Measurements from ENCODE around the gene DLX1.

The DLX1 gene

GRCh38 chr2:172085460-172086159 lies at the start of gene DLX1:
TSS of gene DLX1 (plus strand) at chr2:172085507. CDS start at chr2:172085678, 171 bp downstream.
- Histone ChIP-seq H3K27me3 (ENCODE audit: low read depth) (no peaks in the 10 kb centered on the region), H3K4me1 (peaks cover 18% of the 10 kb centered on the region), H3K36me3 (replicated peaks) (peaks cover 9% of the 10 kb centered on the region; the same call in 1 of the 2 replicates), H3K9me3 (no peaks in the 10 kb centered on the region), H3K4me3 (peak within 1 kb of the TSS; percentile 49)
- in situ Hi-C loops (cut with MboI; ENCODE audit: low sequenced_read_pairs) = no loop called here
- peak in 1 of 2 experiments; percentile 74 for DNase-seq (ENCODE audit: low spot score in 2 of 2)

- Histone ChIP-seq H3K4me3 (no peak overlapping the region), H3K36me3 (replicated peaks) (no peaks in the 10 kb centered on the region), H3K27me3 (ENCODE audit: low read depth) (no peaks in the 10 kb centered on the region), H3K4me1 (peaks cover 22% of the 10 kb centered on the region), H3K9me3 (no peaks in the 10 kb centered on the region)
- in situ Hi-C loops (cut with MboI; ENCODE audit: low sequenced_read_pairs) = no loop called here
- no peak for DNase-seq (ENCODE audit: low spot score in 2 of 2)
These were observed 47.2 kb upstream of the DLX1 start for GRCh38 chr2:172038121-172038520.

GRCh38 chr2:172038604-172039003 lies 46.7 kb upstream of the DLX1 start:
- Histone ChIP-seq H3K9me3 (no peaks in the 10 kb centered on the region), H3K36me3 (replicated peaks) (no peaks in the 10 kb centered on the region), H3K27me3 (ENCODE audit: low read depth) (no peaks in the 10 kb centered on the region), H3K4me3 (no peak overlapping the region), H3K4me1 (peaks cover 22% of the 10 kb centered on the region)
- DNase-seq (ENCODE audit: low spot score in 2 of 2) = peak; percentile 47 to 92
- in situ Hi-C loops (cut with MboI; ENCODE audit: low sequenced_read_pairs) = no loop called here

GRCh38 chr2:172039011-172039704 lies 46.1 kb upstream of the DLX1 start:
- Histone ChIP-seq H3K4me1 (peaks cover 22% of the 10 kb centered on the region), H3K36me3 (replicated peaks) (no peaks in the 10 kb centered on the region), H3K27me3 (ENCODE audit: low read depth) (no peaks in the 10 kb centered on the region), H3K9me3 (no peaks in the 10 kb centered on the region), H3K4me3 (no peak overlapping the region)
- DNase-seq (ENCODE audit: low spot score in 2 of 2) = peak; percentile 22 to 49
- in situ Hi-C loops (cut with MboI; ENCODE audit: low sequenced_read_pairs) = no loop called here

- in situ Hi-C loops (cut with MboI; ENCODE audit: low sequenced_read_pairs) = no loop called here
- H3K4me1 ChIP-seq = peaks cover 22% of the 10 kb centered on the region
- no peak for DNase-seq (ENCODE audit: low spot score in 2 of 2)
- no peaks in the 10 kb centered on the region for H3K27me3 ChIP-seq (ENCODE audit: low read depth)
- H3K9me3 ChIP-seq = no peaks in the 10 kb centered on the region
- no peaks in the 10 kb centered on the region for H3K36me3 ChIP-seq (replicated peaks)
- no peak overlapping the region for H3K4me3 ChIP-seq
These were observed 45.0 kb upstream of the DLX1 start for GRCh38 chr2:172040311-172040710.

- H3K4me1 ChIP-seq = peaks cover 16% of the 10 kb centered on the region
- H3K4me3 ChIP-seq = no peak overlapping the region
- no peaks in the 10 kb centered on the region for H3K9me3 ChIP-seq
- H3K36me3 ChIP-seq (replicated peaks) = no peaks in the 10 kb centered on the region
- DNase-seq (ENCODE audit: low spot score in 2 of 2) = no peak
- no peaks in the 10 kb centered on the region for H3K27me3 ChIP-seq (ENCODE audit: low read depth)
- in situ Hi-C loops (cut with MboI; ENCODE audit: low sequenced_read_pairs) = no loop called here
These were observed 39.1 kb upstream of the DLX1 start for GRCh38 chr2:172046080-172046678.

GRCh38 chr2:172046866-172047565 lies 38.3 kb upstream of the DLX1 start:
- Histone ChIP-seq H3K27me3 (ENCODE audit: low read depth) (no peaks in the 10 kb centered on the region), H3K9me3 (no peaks in the 10 kb centered on the region), H3K4me3 (no peak overlapping the region), H3K36me3 (replicated peaks) (no peaks in the 10 kb centered on the region), H3K4me1 (peaks cover 17% of the 10 kb centered on the region)
- no peak for DNase-seq (ENCODE audit: low spot score in 2 of 2)
- in situ Hi-C loops (cut with MboI; ENCODE audit: low sequenced_read_pairs) = no loop called here

GRCh38 chr2:172047566-172048507 lies 37.5 kb upstream of the DLX1 start:
- Histone ChIP-seq H3K27me3 (ENCODE audit: low read depth) (no peaks in the 10 kb centered on the region), H3K4me1 (peaks cover 17% of the 10 kb centered on the region), H3K36me3 (replicated peaks) (no peaks in the 10 kb centered on the region), H3K9me3 (no peaks in the 10 kb centered on the region), H3K4me3 (no peak overlapping the region)
- in situ Hi-C loops (cut with MboI; ENCODE audit: low sequenced_read_pairs) = no loop called here
- DNase-seq (ENCODE audit: low spot score in 2 of 2) = no peak

- Histone ChIP-seq H3K27me3 (ENCODE audit: low read depth) (no peaks in the 10 kb centered on the region), H3K36me3 (replicated peaks) (no peaks in the 10 kb centered on the region), H3K4me1 (peaks cover 17% of the 10 kb centered on the region), H3K9me3 (no peaks in the 10 kb centered on the region), H3K4me3 (no peak overlapping the region)
- DNase-seq (ENCODE audit: low spot score in 2 of 2) = no peak
- in situ Hi-C loops (cut with MboI; ENCODE audit: low sequenced_read_pairs) = no loop called here
These were observed 36.5 kb upstream of the DLX1 start for GRCh38 chr2:172048508-172049503.

GRCh38 chr2:172049567-172050120 lies 35.7 kb upstream of the DLX1 start:
- in situ Hi-C loops (cut with MboI; ENCODE audit: low sequenced_read_pairs) = no loop called here
- H3K27me3 ChIP-seq (ENCODE audit: low read depth) = no peaks in the 10 kb centered on the region
- H3K4me3 ChIP-seq = no peak overlapping the region
- H3K4me1 ChIP-seq = peaks cover 17% of the 10 kb centered on the region
- no peaks in the 10 kb centered on the region for H3K9me3 ChIP-seq
- no peaks in the 10 kb centered on the region for H3K36me3 ChIP-seq (replicated peaks)
- no peak for DNase-seq (ENCODE audit: low spot score in 2 of 2)

GRCh38 chr2:172050479-172051125 lies 34.7 kb upstream of the DLX1 start:
- in situ Hi-C loops (cut with MboI; ENCODE audit: low sequenced_read_pairs) = no loop called here
- H3K9me3 ChIP-seq = no peaks in the 10 kb centered on the region
- H3K4me1 ChIP-seq = peaks cover 17% of the 10 kb centered on the region
- no peak for DNase-seq (ENCODE audit: low spot score in 2 of 2)
- no peak overlapping the region for H3K4me3 ChIP-seq
- H3K27me3 ChIP-seq (ENCODE audit: low read depth) = no peaks in the 10 kb centered on the region
- H3K36me3 ChIP-seq (replicated peaks) = no peaks in the 10 kb centered on the region
